PC-3 (cell line): ENCODE results near the gene PROSER3.

Experiments used
- EZH2 ChIP-seq: fragments of 300-600 bp; sonication (generic); IDR thresholded peaks from one replicate; pipeline ENCODE4 v1.6.1; 2017; ENCODE audit warnings: antibody characterized with exemption, mild to moderate bottlenecking, low read length; ENCODE audit not compliant: unreplicated experiment
- EZH2phosphoT487 ChIP-seq: fragments of 300-600 bp; sonication (generic); IDR thresholded peaks from 2 replicates; pipeline ENCODE4 v1.6.1; 2018; ENCODE audit warnings: mild to moderate bottlenecking, antibody characterized with exemption, low read length, borderline replicate concordance
- TF ChIP-seq, protein P1 (sequence below): fragments of 300-600 bp; sonication (generic); conservative IDR thresholded peaks from 2 replicates; pipeline ENCODE4 v1.5.1; 2017; ENCODE audit warnings: antibody characterized with exemption, low read depth, mild to moderate bottlenecking, low read length

GRCh38 chr19:35779033-35779432 lies 21.1 kb downstream of the PROSER3 start:
- TF ChIP-seq, protein P1, sequence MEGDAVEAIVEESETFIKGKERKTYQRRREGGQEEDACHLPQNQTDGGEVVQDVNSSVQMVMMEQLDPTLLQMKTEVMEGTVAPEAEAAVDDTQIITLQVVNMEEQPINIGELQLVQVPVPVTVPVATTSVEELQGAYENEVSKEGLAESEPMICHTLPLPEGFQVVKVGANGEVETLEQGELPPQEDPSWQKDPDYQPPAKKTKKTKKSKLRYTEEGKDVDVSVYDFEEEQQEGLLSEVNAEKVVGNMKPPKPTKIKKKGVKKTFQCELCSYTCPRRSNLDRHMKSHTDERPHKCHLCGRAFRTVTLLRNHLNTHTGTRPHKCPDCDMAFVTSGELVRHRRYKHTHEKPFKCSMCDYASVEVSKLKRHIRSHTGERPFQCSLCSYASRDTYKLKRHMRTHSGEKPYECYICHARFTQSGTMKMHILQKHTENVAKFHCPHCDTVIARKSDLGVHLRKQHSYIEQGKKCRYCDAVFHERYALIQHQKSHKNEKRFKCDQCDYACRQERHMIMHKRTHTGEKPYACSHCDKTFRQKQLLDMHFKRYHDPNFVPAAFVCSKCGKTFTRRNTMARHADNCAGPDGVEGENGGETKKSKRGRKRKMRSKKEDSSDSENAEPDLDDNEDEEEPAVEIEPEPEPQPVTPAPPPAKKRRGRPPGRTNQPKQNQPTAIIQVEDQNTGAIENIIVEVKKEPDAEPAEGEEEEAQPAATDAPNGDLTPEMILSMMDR: no peak
- TF ChIP-seq EZH2 (no peak), EZH2phosphoT487 (no peak)
